Psoas muscle (tissue), 8 donors: ENCODE results near the gene F7. TPM values are rescaled to one million over a fixed set of nuclear protein-coding genes. Genes with fewer than 3 reads are reported as not detected.

Experiments used
- ATAC-seq, 4 donors: fragments of 200-7000 bp; cut with Tn5 transposase; one replicate each; pipeline ENCODE4 v1.9.1; 2020; ENCODE audit warnings: moderate library complexity in 3 of 4, mild to moderate bottlenecking in 2 of 4
- DNase-seq, 2 donors: peaks; one replicate each; pipeline ENCODE4 v3.0.0-alpha.2; 2020
- H3K27ac ChIP-seq: fragments of 200-600 bp; one replicate; pipeline ENCODE4 v1.8.0; 2022
- H3K27me3 ChIP-seq, 3 donors: fragments of 200-600 bp in 1 of 3; one replicate each; pipeline versions ENCODE4 v1.6.1 to v1.8.0; 2013 to 2022; ENCODE audit warnings: low read length in 2 of 3, mild to moderate bottlenecking in 2 of 3, moderate library complexity in 1 of 3; ENCODE audit not compliant: insufficient read depth in 3 of 3
- H3K36me3 ChIP-seq, 2 donors: fragments of 200-600 bp in 1 of 2; one replicate each; pipeline versions ENCODE4 v1.6.1 to v1.8.0; 2013 to 2022; ENCODE audit warnings: low read depth in 1 of 2, mild to moderate bottlenecking in 1 of 2, moderate library complexity in 1 of 2; ENCODE audit not compliant: insufficient read depth in 1 of 2
- H3K4me1 ChIP-seq: fragments of 200-600 bp; one replicate; pipeline ENCODE4 v1.8.0; 2022
- H3K4me3 ChIP-seq: fragments of 200-600 bp; one replicate; pipeline ENCODE4 v1.8.0; 2022; ENCODE audit warnings: mild to moderate bottlenecking
- H3K9me3 ChIP-seq: fragments of 200-600 bp; one replicate; pipeline ENCODE4 v1.8.0; 2022
- WGBS, 3 donors: extraction: QIAGEN DNeasy Blood & Tissue Kit; methylation state at CpG; one replicate each; pipeline versions ENCODE4 v1.1.6 to v1.1.7; 2013; 5-methylcytosine and 5-hydroxymethylcytosine counted together
- intact Hi-C, 2 donors: fragments of 100-400 bp; cut with DNase I; formaldehyde crosslinking; loops; one replicate each; pipeline versions ENCODE4 v1.11.0 to v1.14.2; 2022
- polyA plus RNA-seq, 3 donors: library from polyadenylated mRNA; stranded (reverse); fragments of 200-250 nt; gene quantifications; one replicate each; pipeline ENCODE4 v1.2.3, GENCODE V29; 2013
- total RNA-seq, 4 donors: library from RNA; stranded (reverse); fragmentation: NEBNext Ultra II Directional in 2 of 4; extraction: Animal tissue kit (Norgen Biotek cat#: 25700) in 2 of 4; gene quantifications; one replicate each; pipeline versions ENCODE4 v1.2.1 to v1.2.4, GENCODE V29; 2021 to 2023
- TF ChIP-seq, protein P1 (sequence below): fragments of 200-600 bp; IDR thresholded peaks from one replicate; pipeline ENCODE4 v1.8.0; 2022; ENCODE audit warnings: antibody characterized with exemption
- donor health status: healthy with polysubstance abuse.
- donor health status: DM: no; HTN: no; CAD: no; lungs with moderate emphysema.
- donor health status: Bipolar disorder and iron deficiency.
- donor health status: healthy.
- donor health status: DM: yes; HTN: yes; CAD: no.
- donor health status: DM: no; HTN: no; CAD: no.
- donor health status: DM: no; HTN: no; CAD: no.
- donor health status: DM: yes; HTN: yes; CAD: no.

F7 gene
- total and polyA plus RNA-seq, 7 donors = 0.08 to 0.20 (median 0.10) TPM; not detected in 4

DNA sequence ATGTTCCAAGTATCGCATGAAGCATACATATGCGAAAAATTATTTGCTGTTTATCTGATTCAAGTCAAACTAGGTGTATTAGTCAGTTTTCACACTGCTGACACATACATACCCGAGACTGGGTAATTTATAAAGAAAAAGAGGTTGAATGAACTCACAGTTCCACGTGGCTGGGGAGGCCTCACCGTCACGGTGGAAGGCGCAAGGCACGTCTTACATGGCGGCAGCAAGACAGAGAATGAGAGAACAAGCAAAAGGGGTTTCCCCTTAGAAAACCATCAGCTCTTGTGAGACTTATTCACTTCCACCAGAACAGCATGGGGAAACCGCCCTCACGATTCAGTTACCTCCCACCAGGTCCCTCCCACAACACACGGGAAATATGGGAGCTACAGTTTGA lies 39.9 kb downstream of the F7 start:
- intact Hi-C loops = loop anchor here in 1 of 2 donors (10.0 kb wide), 1 partner anchor 1681 kb away; no protein-coding TSS in a partner anchor
- Histone ChIP-seq H3K4me1 (no peaks in the 10 kb centered on the region), H3K27ac (no peak overlapping the region), H3K4me3 (no peak overlapping the region), H3K27me3 (no peaks in the 10 kb centered on the region), H3K9me3 (no peaks in the 10 kb centered on the region), H3K36me3 (no peaks in the 10 kb centered on the region)
- DNase-seq (no peak), ATAC-seq (no peak)
- WGBS, 3 donors = 80 to 87% (median 84%) methylated on average over 12 of the region's 12 CpGs
- TF ChIP-seq, protein P1, sequence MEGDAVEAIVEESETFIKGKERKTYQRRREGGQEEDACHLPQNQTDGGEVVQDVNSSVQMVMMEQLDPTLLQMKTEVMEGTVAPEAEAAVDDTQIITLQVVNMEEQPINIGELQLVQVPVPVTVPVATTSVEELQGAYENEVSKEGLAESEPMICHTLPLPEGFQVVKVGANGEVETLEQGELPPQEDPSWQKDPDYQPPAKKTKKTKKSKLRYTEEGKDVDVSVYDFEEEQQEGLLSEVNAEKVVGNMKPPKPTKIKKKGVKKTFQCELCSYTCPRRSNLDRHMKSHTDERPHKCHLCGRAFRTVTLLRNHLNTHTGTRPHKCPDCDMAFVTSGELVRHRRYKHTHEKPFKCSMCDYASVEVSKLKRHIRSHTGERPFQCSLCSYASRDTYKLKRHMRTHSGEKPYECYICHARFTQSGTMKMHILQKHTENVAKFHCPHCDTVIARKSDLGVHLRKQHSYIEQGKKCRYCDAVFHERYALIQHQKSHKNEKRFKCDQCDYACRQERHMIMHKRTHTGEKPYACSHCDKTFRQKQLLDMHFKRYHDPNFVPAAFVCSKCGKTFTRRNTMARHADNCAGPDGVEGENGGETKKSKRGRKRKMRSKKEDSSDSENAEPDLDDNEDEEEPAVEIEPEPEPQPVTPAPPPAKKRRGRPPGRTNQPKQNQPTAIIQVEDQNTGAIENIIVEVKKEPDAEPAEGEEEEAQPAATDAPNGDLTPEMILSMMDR = no peak

- no peaks in the 10 kb centered on the region for H3K27me3 ChIP-seq
- 83 to 90% (median 87%) methylated on average over 15 of the region's 15 CpGs for WGBS, 3 donors
- H3K4me3 ChIP-seq = no peak overlapping the region
- no peak overlapping the region for H3K27ac ChIP-seq
- H3K36me3 ChIP-seq = no peaks in the 10 kb centered on the region
- no peaks in the 10 kb centered on the region for H3K4me1 ChIP-seq
- TF ChIP-seq, protein P1 = no peak
- DNase-seq (no peak), ATAC-seq (no peak)
- no peaks in the 10 kb centered on the region for H3K9me3 ChIP-seq
- intact Hi-C loops = loop anchor here in 1 of 2 donors (10.0 kb wide), 1 partner anchor 1681 kb away; no protein-coding TSS in a partner anchor
These were observed 40.5 kb downstream of the F7 start for GRCh38 chr13:113145911-113146598.

- intact Hi-C loops = loop anchor here in 1 of 2 donors (10.0 kb wide), 1 partner anchor 1682 kb away; no protein-coding TSS in a partner anchor
These were observed 41.2 kb downstream of the F7 start for GRCh38 chr13:113146750-113147149.

DNA sequence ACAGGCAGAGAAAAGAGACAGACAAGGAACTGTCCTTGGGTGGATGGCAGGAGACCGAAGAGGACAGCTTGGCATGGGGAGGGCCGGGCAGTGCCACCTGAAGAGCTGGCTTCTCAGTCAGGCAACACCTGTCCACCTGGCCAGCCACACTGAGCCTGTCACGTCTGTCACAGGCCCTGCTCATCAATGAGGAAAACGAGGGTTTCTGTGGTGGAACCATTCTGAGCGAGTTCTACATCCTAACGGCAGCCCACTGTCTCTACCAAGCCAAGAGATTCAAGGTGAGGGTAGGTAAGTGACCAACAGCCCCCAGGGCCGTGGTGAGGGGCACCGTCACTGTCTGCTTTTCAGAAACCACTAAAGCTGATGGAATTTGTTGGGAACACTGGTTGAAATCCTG lies 41.6 kb downstream of the F7 start:
- Histone ChIP-seq H3K36me3 (no peaks in the 10 kb centered on the region), H3K27ac (no peak overlapping the region), H3K4me3 (no peak overlapping the region), H3K27me3 (no peaks in the 10 kb centered on the region), H3K9me3 (no peaks in the 10 kb centered on the region), H3K4me1 (no peaks in the 10 kb centered on the region)
- 76 to 90% (median 80%) methylated on average over 8 of the region's 8 CpGs for WGBS, 3 donors
- TF ChIP-seq, protein P1 = no peak
- ATAC-seq = no peak
- intact Hi-C loops = loop anchor here in 1 of 2 donors (10.0 kb wide), 1 partner anchor 1682 kb away; no protein-coding TSS in a partner anchor
- DNase-seq = no peak

More at GRCh38 chr13:113146750-113147149, 41.2 kb downstream of the F7 start:
- Histone ChIP-seq H3K27ac (no peak overlapping the region), H3K27me3 (no peaks in the 10 kb centered on the region), H3K4me3 (no peak overlapping the region), H3K9me3 (no peaks in the 10 kb centered on the region), H3K36me3 (no peaks in the 10 kb centered on the region), H3K4me1 (no peaks in the 10 kb centered on the region)
- no peak for ATAC-seq
- no peak for DNase-seq
- TF ChIP-seq, protein P1 = no peak
- WGBS, 3 donors = 81 to 88% (median 85%) methylated on average over 9 of the region's 9 CpGs
